ENCODE measurements around the gene SKOR1. TPM values are rescaled to one million over a fixed set of nuclear protein-coding genes. Genes with fewer than 3 reads are reported as not detected.

SKOR1 gene
- total and polyA plus RNA-seq, 2 donors (not counting 1 experiment from before 2014, with no cell fraction given) = 0.01 to 0.17 TPM

DNA sequence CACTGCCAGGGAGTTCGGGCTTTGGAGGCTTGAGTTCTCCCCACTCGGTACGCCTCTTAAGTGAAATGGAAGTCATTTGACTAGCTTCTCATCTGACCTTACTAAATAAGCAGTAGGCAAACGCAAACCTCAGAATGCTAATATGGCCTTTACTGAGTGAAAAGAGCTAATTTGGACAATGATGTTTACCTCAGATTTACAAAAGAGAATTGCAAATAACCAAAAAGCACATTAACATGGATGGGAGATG is 16.1 kb downstream of the SKOR1 start:
- H3K27me3 ChIP-seq (ENCODE audit: control insufficient read depth, insufficient read depth, low read length) = peaks cover 10% of the 10 kb centered on the region
- no peaks in the 10 kb centered on the region for H4K20me1 ChIP-seq (ENCODE audit: control insufficient read depth, extremely low read depth, insufficient read depth, low read length)
- H3K9me3 ChIP-seq (ENCODE audit: control insufficient read depth, insufficient read depth, low read depth, low read length) = no peaks in the 10 kb centered on the region
- no peak overlapping the region for H3K27ac ChIP-seq (ENCODE audit: insufficient read depth, low read length)
- H3K36me3 ChIP-seq (ENCODE audit: control insufficient read depth, insufficient read depth, low read length) = no peaks in the 10 kb centered on the region
- peak overlapping the region in 2 of 4 experiments; percentile 89 to 93 for H3K4me3 ChIP-seq (replicated peaks in 1 of 4; ENCODE audit: control extremely low read depth in 1 of 4, insufficient read depth in 1 of 4, low read depth in 3 of 4, low read length in 4 of 4)
- H3K9ac ChIP-seq (ENCODE audit: insufficient read depth, low read length) = no peak overlapping the region
- DNase-seq (ENCODE audit: low read depth in 2 of 2) = no peak
- H3K79me2 ChIP-seq (ENCODE audit: control insufficient read depth, insufficient read depth, low read length) = no peaks in the 10 kb centered on the region
- TF ChIP-seq CTCF (conservative IDR thresholded peaks at IDR 0.05 in 1 of 2, IDR thresholded peaks at IDR 0.05 in 1 of 2; ENCODE audit: low read depth in 1 of 2, low read length in 2 of 2) (no peak), EZH2 (IDR thresholded peaks at IDR 0.05; ENCODE audit: low read length, missing control alignments) (no peak)
- peak overlapping the region; percentile 80 for H3K4me2 ChIP-seq (ENCODE audit: extremely low read depth, insufficient read depth, low read length)
- peaks cover 11% of the 10 kb centered on the region for H3K4me1 ChIP-seq (ENCODE audit: control insufficient read depth, extremely low read depth, insufficient read depth, low read length)
- no peak overlapping the region for H2AFZ ChIP-seq (ENCODE audit: low read length)

DNA sequence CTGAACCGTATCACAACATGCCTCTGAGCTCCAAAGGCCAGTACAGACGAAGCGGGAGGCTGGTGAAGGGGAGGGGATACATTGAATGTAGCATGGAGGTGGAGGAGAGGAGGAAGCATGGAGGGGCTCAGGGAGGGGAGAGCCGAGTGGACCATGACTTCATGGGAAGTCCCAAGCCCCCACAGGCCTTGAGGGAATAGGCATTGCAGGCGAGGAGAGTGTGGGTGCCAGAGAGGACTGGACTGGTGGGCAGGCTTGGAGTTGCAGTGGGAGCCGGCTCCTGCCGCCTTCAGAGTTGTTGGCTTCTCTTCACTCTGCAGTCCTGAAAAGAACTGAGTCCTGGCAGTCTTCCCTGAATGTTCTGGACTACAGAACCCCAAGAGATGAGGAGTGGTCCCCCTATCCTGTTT is 17.8 kb downstream of the SKOR1 start:
- Histone ChIP-seq H3K4me2 (ENCODE audit: extremely low read depth, insufficient read depth, low read length) (no peak overlapping the region), H2AFZ (ENCODE audit: low read length) (no peak overlapping the region)

DNA sequence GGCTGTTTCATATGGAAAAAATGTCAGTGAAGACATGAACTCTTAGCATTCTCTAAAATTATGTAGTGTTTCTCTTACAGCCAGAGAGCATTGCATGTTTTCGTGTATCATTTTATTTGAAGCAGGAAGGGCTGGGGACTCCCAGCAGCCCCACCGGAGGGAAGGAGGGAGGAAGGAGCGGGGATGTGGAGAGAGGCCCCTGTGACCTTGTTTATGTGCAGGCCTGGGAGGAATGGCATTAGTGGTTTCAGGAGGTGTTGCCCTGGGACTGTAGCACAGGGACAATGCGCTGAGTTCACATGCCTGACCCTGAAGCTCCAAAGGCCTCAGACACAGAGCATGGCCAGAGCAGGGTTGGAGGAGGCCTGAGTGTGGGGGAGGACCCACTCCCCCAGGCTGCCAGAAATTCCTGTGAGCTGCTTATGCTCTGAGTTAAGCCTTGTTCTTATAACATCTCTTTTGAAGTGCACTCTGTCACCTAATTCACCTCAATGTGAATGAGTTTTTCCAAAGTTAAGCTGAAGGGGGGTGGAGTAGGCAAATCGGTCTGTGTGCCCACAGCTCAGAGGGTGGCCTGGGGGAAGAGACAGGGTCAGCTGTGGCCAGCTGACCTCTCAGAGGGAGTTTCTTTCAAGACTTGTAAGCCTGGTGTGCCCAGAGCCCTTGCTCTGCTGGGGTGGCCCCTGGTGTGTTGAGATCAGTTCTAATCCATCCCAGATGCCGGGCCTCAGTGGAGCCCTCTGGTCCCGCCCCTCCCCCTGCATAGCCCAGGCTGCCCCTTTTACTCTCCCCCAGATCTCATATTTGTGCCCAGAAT is 18.5 kb downstream of the SKOR1 start:
- Histone ChIP-seq H3K9me3 (ENCODE audit: control insufficient read depth, insufficient read depth, low read depth, low read length) (no peaks in the 10 kb centered on the region), H3K9ac (ENCODE audit: insufficient read depth, low read length) (no peak overlapping the region), H2AFZ (ENCODE audit: low read length) (no peak overlapping the region), H3K27ac (ENCODE audit: insufficient read depth, low read length) (no peak overlapping the region), H3K4me2 (ENCODE audit: extremely low read depth, insufficient read depth, low read length) (no peak overlapping the region), H3K79me2 (ENCODE audit: control insufficient read depth, insufficient read depth, low read length) (no peaks in the 10 kb centered on the region), H4K20me1 (ENCODE audit: control insufficient read depth, extremely low read depth, insufficient read depth, low read length) (no peaks in the 10 kb centered on the region), H3K4me1 (ENCODE audit: control insufficient read depth, extremely low read depth, insufficient read depth, low read length) (peaks cover 11% of the 10 kb centered on the region), H3K36me3 (ENCODE audit: control insufficient read depth, insufficient read depth, low read length) (no peaks in the 10 kb centered on the region), H3K27me3 (ENCODE audit: control insufficient read depth, insufficient read depth, low read length) (no peaks in the 10 kb centered on the region), H3K4me3 (replicated peaks in 1 of 4; ENCODE audit: control extremely low read depth in 1 of 4, insufficient read depth in 1 of 4, low read depth in 3 of 4, low read length in 4 of 4) (no peak overlapping the region)
- TF ChIP-seq EZH2 (IDR thresholded peaks at IDR 0.05; ENCODE audit: low read length, missing control alignments) (no peak), CTCF (conservative IDR thresholded peaks at IDR 0.05 in 1 of 2, IDR thresholded peaks at IDR 0.05 in 1 of 2; ENCODE audit: low read depth in 1 of 2, low read length in 2 of 2) (no peak)
- peak in 1 of 2 donors; percentile 66 for DNase-seq (ENCODE audit: low read depth in 2 of 2)

More for the DNA sequence above, 17.8 kb downstream of the SKOR1 start:
- H3K36me3 ChIP-seq (ENCODE audit: control insufficient read depth, insufficient read depth, low read length) = no peaks in the 10 kb centered on the region
- TF ChIP-seq EZH2 (IDR thresholded peaks at IDR 0.05; ENCODE audit: low read length, missing control alignments) (no peak), CTCF (conservative IDR thresholded peaks at IDR 0.05 in 1 of 2, IDR thresholded peaks at IDR 0.05 in 1 of 2; ENCODE audit: low read depth in 1 of 2, low read length in 2 of 2) (no peak)
- no peak overlapping the region for H3K4me3 ChIP-seq (replicated peaks in 1 of 4; ENCODE audit: control extremely low read depth in 1 of 4, insufficient read depth in 1 of 4, low read depth in 3 of 4, low read length in 4 of 4)
- H3K9me3 ChIP-seq (ENCODE audit: control insufficient read depth, insufficient read depth, low read depth, low read length) = no peaks in the 10 kb centered on the region
- H3K27ac ChIP-seq (ENCODE audit: insufficient read depth, low read length) = no peak overlapping the region
- no peaks in the 10 kb centered on the region for H3K79me2 ChIP-seq (ENCODE audit: control insufficient read depth, insufficient read depth, low read length)
- no peak for DNase-seq (ENCODE audit: low read depth in 2 of 2)
- H4K20me1 ChIP-seq (ENCODE audit: control insufficient read depth, extremely low read depth, insufficient read depth, low read length) = no peaks in the 10 kb centered on the region
- no peaks in the 10 kb centered on the region for H3K27me3 ChIP-seq (ENCODE audit: control insufficient read depth, insufficient read depth, low read length)
- no peak overlapping the region for H3K9ac ChIP-seq (ENCODE audit: insufficient read depth, low read length)
- peaks cover 11% of the 10 kb centered on the region for H3K4me1 ChIP-seq (ENCODE audit: control insufficient read depth, extremely low read depth, insufficient read depth, low read length)

Measured in fibroblast of lung (primary cell).